Esophagus muscularis mucosa (tissue), 3 donors: ENCODE results near the gene CENPP.

Experiments
- CTCF ChIP-seq, 3 experiments: fragments of 200-600 bp in 2 of 3; fragments of 450-650 bp in 1 of 3; sonication (generic) in 2 of 3; IDR thresholded peaks; one replicate each; pipeline ENCODE4 v1.5.1; 2017 to 2019; ENCODE audit warnings: antibody characterized with exemption in 3 of 3, mild to moderate bottlenecking in 2 of 3, moderate library complexity in 1 of 3
- POLR2A ChIP-seq: fragments of 450-650 bp; IDR thresholded peaks from one replicate; pipeline ENCODE4 v1.6.1; 2017; ENCODE audit warnings: antibody characterized with exemption, moderate library complexity, mild to moderate bottlenecking, low read depth

- no peak for TF ChIP-seq POLR2A
- no peak for TF ChIP-seq CTCF (IDR thresholded peaks at IDR 0.05)
These were observed 310.9 kb downstream of the CENPP start for GRCh38 chr9:92636627-92637026.
